PC-3 (cell line): Measurements from ENCODE around the gene CD58. TPM values are rescaled to one million over a fixed set of nuclear protein-coding genes. Genes with fewer than 3 reads are reported as not detected.

Experiments
- ATAC-seq: fragments of 200-7000 bp; cut with Tn5 transposase; 2 replicates; pipeline ENCODE4 v1.9.1; 2020; ENCODE audit warnings: mild to moderate bottlenecking, moderate library complexity
- BruUV-seq: library from RNA; stranded (reverse); fragments of 400-500 nt; replicated peaks from 2 replicates; lab custom pipeline; 2021; lab: Mats Ljungman, UMichigan
- CTCF ChIA-PET: fragments of 300-600 bp; sonication (Branson Sonifier 250); formaldehyde crosslinking; loops from one replicate; lab custom pipeline; 2022; ENCODE audit warnings: antibody characterized with exemption; lab: Charles Lee
- POLR2A ChIA-PET: fragments of 300-600 bp; sonication (Branson Sonifier 250); formaldehyde crosslinking; loops from one replicate; lab custom pipeline; 2022; ENCODE audit warnings: antibody characterized with exemption; ENCODE audit not compliant: unreplicated experiment; lab: Charles Lee
- DNase-seq: peaks from one replicate; pipeline ENCODE4 v3.0.0-alpha.2; 2015
- H2AFZ ChIP-seq: fragments of 300-600 bp; sonication (generic); 2 replicates; pipeline ENCODE4 v1.6.0; 2016; ENCODE audit warnings: antibody characterized with exemption, low read length
- H3F3A ChIP-seq: fragments of 300-600 bp; sonication (generic); one replicate; pipeline ENCODE4 v1.6.0; 2017; ENCODE audit warnings: antibody characterized with exemption, low read length, control low read depth, mild to moderate bottlenecking; ENCODE audit not compliant: unreplicated experiment
- H3K27ac ChIP-seq: fragments of 300-600 bp; sonication (generic); 2 replicates; pipeline ENCODE4 v1.5.1; 2016; ENCODE audit warnings: mild to moderate bottlenecking, low read length
- H3K27me3 ChIP-seq: fragments of 300-600 bp; sonication (generic); 2 replicates; pipeline ENCODE4 v1.6.1; 2016; ENCODE audit warnings: low read length, mixed read lengths
- H3K36me3 ChIP-seq: fragments of 300-600 bp; sonication (generic); 2 replicates; pipeline ENCODE4 v1.6.1; 2016; ENCODE audit warnings: low read depth, mixed run types, low read length, mixed read lengths
- H3K4me1 ChIP-seq: fragments of 300-600 bp; sonication (generic); 2 replicates; pipeline ENCODE4 v1.5.1; 2016; ENCODE audit warnings: low read length; ENCODE audit not compliant: insufficient read depth
- H3K4me2 ChIP-seq: fragments of 300-600 bp; sonication (generic); 2 replicates; pipeline ENCODE4 v1.6.0; 2016; ENCODE audit warnings: low read length
- H3K4me3 ChIP-seq: fragments of 300-600 bp; sonication (generic); 2 replicates; pipeline ENCODE4 v1.5.1; 2016; ENCODE audit warnings: mild to moderate bottlenecking, low read length, mixed read lengths
- H3K79me2 ChIP-seq: fragments of 300-600 bp; sonication (generic); 2 replicates; pipeline ENCODE4 v1.6.1; 2017; ENCODE audit warnings: low read length, mixed read lengths
- H3K9ac ChIP-seq: fragments of 300-600 bp; sonication (generic); 2 replicates; pipeline ENCODE4 v1.6.0; 2016; ENCODE audit warnings: mild to moderate bottlenecking, low read length
- H3K9me2 ChIP-seq: fragments of 300-600 bp; sonication (generic); replicated peaks from 2 replicates; pipeline ENCODE4 v1.6.1; 2016; ENCODE audit warnings: mixed run types, low read length, mixed read lengths
- H3K9me3 ChIP-seq: fragments of 300-600 bp; sonication (generic); 2 replicates; pipeline ENCODE4 v1.6.1; 2016; ENCODE audit warnings: low read length, mixed read lengths
- H4K20me1 ChIP-seq: fragments of 300-600 bp; sonication (generic); 2 replicates; pipeline ENCODE4 v1.6.1; 2016; ENCODE audit warnings: low read length, mixed read lengths
- EZH2 ChIP-seq: fragments of 300-600 bp; sonication (generic); IDR thresholded peaks from one replicate; pipeline ENCODE4 v1.6.1; 2017; ENCODE audit warnings: antibody characterized with exemption, mild to moderate bottlenecking, low read length; ENCODE audit not compliant: unreplicated experiment
- EZH2phosphoT487 ChIP-seq: fragments of 300-600 bp; sonication (generic); IDR thresholded peaks from 2 replicates; pipeline ENCODE4 v1.6.1; 2018; ENCODE audit warnings: mild to moderate bottlenecking, antibody characterized with exemption, low read length, borderline replicate concordance
- intact Hi-C: fragments of 100-400 bp; cut with micrococcal nuclease; formaldehyde crosslinking; loops from 2 replicates; pipeline ENCODE4 v1.9.0; 2023
- total RNA-seq: library from RNA; depleted of rRNA; stranded (reverse); fragments of >200 nt; gene quantifications from 2 replicates; pipeline ENCODE4 v1.2.3, GENCODE V29; 2014
- TF ChIP-seq, protein P1 (sequence below): fragments of 300-600 bp; sonication (generic); conservative IDR thresholded peaks from 2 replicates; pipeline ENCODE4 v1.5.1; 2017; ENCODE audit warnings: antibody characterized with exemption, low read depth, mild to moderate bottlenecking, low read length

Gene CD58
- total RNA-seq, 1 experiment from 2014 or later, result 26.9 TPM

- intact Hi-C loops, result no loop called here
- ATAC-seq (no peak), DNase-seq (no peak)
- Histone ChIP-seq H3K36me3 (no peaks in the 10 kb centered on the region), H3K27ac (no peak overlapping the region), H3K79me2 (no peaks in the 10 kb centered on the region), H4K20me1 (no peaks in the 10 kb centered on the region), H3K9me3 (no peaks in the 10 kb centered on the region), H3K9ac (no peak overlapping the region), H2AFZ (no peak overlapping the region), H3K4me1 (peaks cover 37% of the 10 kb centered on the region), H3K9me2 (no peaks in the 10 kb centered on the region), H3F3A (peaks cover 5% of the 10 kb centered on the region), H3K4me2 (no peak overlapping the region), H3K4me3 (no peak overlapping the region), H3K27me3 (no peaks in the 10 kb centered on the region)
- ChIA-PET POLR2A (no interaction called here), CTCF (no interaction called here)
- no peak for TF ChIP-seq EZH2phosphoT487
- TF ChIP-seq EZH2, result no peak
- TF ChIP-seq, protein P1, sequence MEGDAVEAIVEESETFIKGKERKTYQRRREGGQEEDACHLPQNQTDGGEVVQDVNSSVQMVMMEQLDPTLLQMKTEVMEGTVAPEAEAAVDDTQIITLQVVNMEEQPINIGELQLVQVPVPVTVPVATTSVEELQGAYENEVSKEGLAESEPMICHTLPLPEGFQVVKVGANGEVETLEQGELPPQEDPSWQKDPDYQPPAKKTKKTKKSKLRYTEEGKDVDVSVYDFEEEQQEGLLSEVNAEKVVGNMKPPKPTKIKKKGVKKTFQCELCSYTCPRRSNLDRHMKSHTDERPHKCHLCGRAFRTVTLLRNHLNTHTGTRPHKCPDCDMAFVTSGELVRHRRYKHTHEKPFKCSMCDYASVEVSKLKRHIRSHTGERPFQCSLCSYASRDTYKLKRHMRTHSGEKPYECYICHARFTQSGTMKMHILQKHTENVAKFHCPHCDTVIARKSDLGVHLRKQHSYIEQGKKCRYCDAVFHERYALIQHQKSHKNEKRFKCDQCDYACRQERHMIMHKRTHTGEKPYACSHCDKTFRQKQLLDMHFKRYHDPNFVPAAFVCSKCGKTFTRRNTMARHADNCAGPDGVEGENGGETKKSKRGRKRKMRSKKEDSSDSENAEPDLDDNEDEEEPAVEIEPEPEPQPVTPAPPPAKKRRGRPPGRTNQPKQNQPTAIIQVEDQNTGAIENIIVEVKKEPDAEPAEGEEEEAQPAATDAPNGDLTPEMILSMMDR, result no peak
- no TSS peak for BruUV-seq
Measured at GRCh38 chr1:116502671-116503314, 68.0 kb downstream of the CD58 start.

DNA sequence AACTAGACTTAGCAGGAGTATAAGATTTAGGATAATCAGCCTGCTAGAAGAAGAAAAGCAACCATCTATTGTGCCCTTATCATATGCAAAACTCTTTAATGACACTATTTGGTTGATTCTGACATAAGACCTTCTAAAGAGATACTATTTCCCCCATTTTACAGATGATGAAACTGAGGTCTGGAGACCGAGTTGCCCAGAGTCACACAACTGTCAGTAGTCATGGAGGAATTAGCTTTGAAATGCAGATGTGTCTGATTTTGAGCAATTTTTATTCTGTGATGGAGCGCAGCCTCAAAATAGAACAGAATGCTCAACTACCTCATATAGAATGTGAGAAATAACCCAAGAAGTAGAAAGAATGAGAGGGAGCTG, 69.0 kb downstream of the CD58 start:
- ChIA-PET CTCF (no interaction called here), POLR2A (no interaction called here)
- Histone ChIP-seq H3K27ac (no peak overlapping the region), H3K9me3 (no peaks in the 10 kb centered on the region), H3K36me3 (no peaks in the 10 kb centered on the region), H3K9ac (no peak overlapping the region), H3K4me3 (no peak overlapping the region), H3K4me2 (no peak overlapping the region), H3K27me3 (no peaks in the 10 kb centered on the region), H3F3A (peaks cover 5% of the 10 kb centered on the region), H3K9me2 (no peaks in the 10 kb centered on the region), H3K4me1 (peaks cover 39% of the 10 kb centered on the region), H4K20me1 (no peaks in the 10 kb centered on the region), H3K79me2 (no peaks in the 10 kb centered on the region), H2AFZ (no peak overlapping the region)
- intact Hi-C loops, result loop anchor here (2.0 kb wide), 1 partner anchor 55 kb away; no protein-coding TSS in a partner anchor
- TF ChIP-seq EZH2 (no peak), EZH2phosphoT487 (no peak)
- TF ChIP-seq, protein P1, result no peak
- DNase-seq (no peak), ATAC-seq (no peak)
- BruUV-seq, result no TSS peak

- TF ChIP-seq, protein P1, result no peak
- no peak for TF ChIP-seq EZH2
- TF ChIP-seq EZH2phosphoT487, result no peak
- Histone ChIP-seq H3K27ac (no peak overlapping the region), H3K9me2 (no peaks in the 10 kb centered on the region), H3K4me1 (peaks cover 39% of the 10 kb centered on the region), H3K36me3 (no peaks in the 10 kb centered on the region), H3K4me3 (no peak overlapping the region), H3K79me2 (no peaks in the 10 kb centered on the region), H2AFZ (no peak overlapping the region), H3K27me3 (no peaks in the 10 kb centered on the region), H3K9ac (no peak overlapping the region), H3K9me3 (no peaks in the 10 kb centered on the region), H3K4me2 (no peak overlapping the region), H4K20me1 (no peaks in the 10 kb centered on the region), H3F3A (peaks cover 5% of the 10 kb centered on the region)
- intact Hi-C loops, result loop anchor here (2.0 kb wide), 1 partner anchor 56 kb away; no protein-coding TSS in a partner anchor
- no peak for ATAC-seq
- CTCF ChIA-PET, result no interaction called here
- POLR2A ChIA-PET, result no interaction called here
- no peak for DNase-seq
- no TSS peak for BruUV-seq
Measured at GRCh38 chr1:116501125-116501869, 69.5 kb downstream of the CD58 start.
